ENCODE measurements around the gene PIK3R3.

Gene PIK3R3

GRCh38 chr1:46084553-46085451, 47.6 kb downstream of the PIK3R3 start:
- peak; percentile 49 for DNase-seq (ENCODE audit: low read depth)
- no peak for TF ChIP-seq CTCF (conservative IDR thresholded peaks at IDR 0.05; ENCODE audit: control insufficient read depth, insufficient read depth, low read depth, low read length)
- no peak overlapping the region for H3K4me3 ChIP-seq (ENCODE audit: control insufficient read depth, low read depth, low read length)

GRCh38 chr1:46083579-46083978, 48.9 kb downstream of the PIK3R3 start:
- H3K4me3 ChIP-seq (ENCODE audit: control insufficient read depth, low read depth, low read length), result no peak overlapping the region
- TF ChIP-seq CTCF (conservative IDR thresholded peaks at IDR 0.05; ENCODE audit: control insufficient read depth, insufficient read depth, low read depth, low read length), result no peak
- DNase-seq (ENCODE audit: low read depth), result no peak

GRCh38 chr1:46081619-46082018, 50.8 kb downstream of the PIK3R3 start:
- no peak for TF ChIP-seq CTCF (conservative IDR thresholded peaks at IDR 0.05; ENCODE audit: control insufficient read depth, insufficient read depth, low read depth, low read length)
- no peak for DNase-seq (ENCODE audit: low read depth)

GRCh38 chr1:46081206-46081605, 51.2 kb downstream of the PIK3R3 start:
- no peak for TF ChIP-seq CTCF (conservative IDR thresholded peaks at IDR 0.05; ENCODE audit: control insufficient read depth, insufficient read depth, low read depth, low read length)
- no peak for DNase-seq (ENCODE audit: low read depth)
- no peak overlapping the region for H3K4me3 ChIP-seq (ENCODE audit: control insufficient read depth, low read depth, low read length)

More at GRCh38 chr1:46081619-46082018, 50.8 kb downstream of the PIK3R3 start:
- H3K4me3 ChIP-seq (ENCODE audit: control insufficient read depth, low read depth, low read length), result no peak overlapping the region

GRCh38 chr1:46080257-46080656, 52.2 kb downstream of the PIK3R3 start:
- no peak for DNase-seq (ENCODE audit: low read depth)
- no peak for TF ChIP-seq CTCF (conservative IDR thresholded peaks at IDR 0.05; ENCODE audit: control insufficient read depth, insufficient read depth, low read depth, low read length)
- H3K4me3 ChIP-seq (ENCODE audit: control insufficient read depth, low read depth, low read length), result no peak overlapping the region

GRCh38 chr1:46077644-46078043, 54.8 kb downstream of the PIK3R3 start:
- H3K4me3 ChIP-seq (ENCODE audit: control insufficient read depth, low read depth, low read length), result no peak overlapping the region
- no peak for TF ChIP-seq CTCF (conservative IDR thresholded peaks at IDR 0.05; ENCODE audit: control insufficient read depth, insufficient read depth, low read depth, low read length)
- DNase-seq (ENCODE audit: low read depth), result no peak

Measured in fibroblast of mammary gland (primary cell).